NCI-H2107 (cell line): ENCODE measurements around the gene LCE1E.

Experiments used
- DNase-seq: peaks from one replicate; lab custom pipeline; 2025; lab: John Stamatoyannopoulos, UW

Gene LCE1E

GRCh38 chr1:152786077-152786476 is at the start of gene LCE1E:
Gene LCE1E, plus strand, starts transcription at chr1:152786257. Its CDS starts 1,043 bp downstream, at chr1:152787300.
- no peak for DNase-seq

- no peak for DNase-seq
These were observed 48.1 kb upstream of the LCE1E start for GRCh38 chr1:152737997-152738396.

GRCh38 chr1:152739841-152740240 is 46.2 kb upstream of the LCE1E start:
- no peak for DNase-seq

GRCh38 chr1:152741656-152742055 is 44.4 kb upstream of the LCE1E start:
- DNase-seq = no peak

- DNase-seq = no peak
These were observed 42.5 kb upstream of the LCE1E start for GRCh38 chr1:152743371-152744145.

- no peak for DNase-seq
These were observed 40.8 kb upstream of the LCE1E start for GRCh38 chr1:152745289-152745704.

- no peak for DNase-seq
These were observed 40.2 kb upstream of the LCE1E start for GRCh38 chr1:152745765-152746444.

- no peak for DNase-seq
These were observed 38.2 kb upstream of the LCE1E start for GRCh38 chr1:152747831-152748230.

GRCh38 chr1:152752225-152752624 is 33.8 kb upstream of the LCE1E start:
- DNase-seq = no peak

GRCh38 chr1:152753586-152753985 is 32.5 kb upstream of the LCE1E start:
- DNase-seq = no peak

- DNase-seq = no peak
These were observed 29.2 kb upstream of the LCE1E start for GRCh38 chr1:152756872-152757271.

GRCh38 chr1:152757747-152758146 is 28.3 kb upstream of the LCE1E start, which contains the start of gene KPRP:
Gene KPRP, plus strand, starts transcription at chr1:152758025. Its CDS starts 1,564 bp downstream, at chr1:152759589.
- DNase-seq = no peak

- DNase-seq = no peak
These were observed 27.4 kb upstream of the LCE1E start for GRCh38 chr1:152758636-152759035.

- DNase-seq = no peak
These were observed 26.4 kb upstream of the LCE1E start for GRCh38 chr1:152759453-152760173.

GRCh38 chr1:152760551-152761190 is 25.4 kb upstream of the LCE1E start:
- DNase-seq = no peak

- DNase-seq = no peak
These were observed 24.3 kb upstream of the LCE1E start for GRCh38 chr1:152761609-152762213.

GRCh38 chr1:152768847-152769533 is 17.1 kb upstream of the LCE1E start:
- DNase-seq = no peak

GRCh38 chr1:152770411-152770810 is 15.6 kb upstream of the LCE1E start:
- DNase-seq = no peak

- DNase-seq = no peak
These were observed 11.2 kb upstream of the LCE1E start, which contains the start of gene LCE1F for GRCh38 chr1:152774875-152775274. Gene LCE1F, plus strand, starts transcription at chr1:152775140. Its CDS starts 1,232 bp downstream, at chr1:152776372.

- no peak for DNase-seq
These were observed 9.7 kb upstream of the LCE1E start for GRCh38 chr1:152776361-152776760.

GRCh38 chr1:152777510-152778137 is 8.4 kb upstream of the LCE1E start:
- no peak for DNase-seq
